NCI-H2081 treated with DMSO at 0.1 percent for 48 hours (cell line): ENCODE measurements around the gene C1QB.
A peak's percentile ranks its signal among the peaks of the same experiment; 100 is the strongest.

Experiments used
- DNase-seq: peaks from one replicate; lab custom pipeline; 2025; lab: John Stamatoyannopoulos, UW

The C1QB gene

GRCh38 chr1:22635436-22635835 is 17.6 kb upstream of the C1QB start:
- no peak for DNase-seq

GRCh38 chr1:22636353-22636752 is 16.7 kb upstream of the C1QB start, which contains the start of gene C1QA:
Gene C1QA (plus strand): TSS chr1:22636628. CDS start chr1:22637617, 989 bp downstream.
- no peak for DNase-seq

GRCh38 chr1:22636927-22637326 is 16.1 kb upstream of the C1QB start:
- peak; percentile 27 for DNase-seq

GRCh38 chr1:22637907-22638445 is 15.1 kb upstream of the C1QB start:
- DNase-seq: no peak

GRCh38 chr1:22638476-22639234 is 14.4 kb upstream of the C1QB start:
- DNase-seq: no peak

- DNase-seq: no peak
Observed at GRCh38 chr1:22639286-22639685, 13.8 kb upstream of the C1QB start.

- DNase-seq: no peak
Observed at GRCh38 chr1:22641247-22641646, 11.8 kb upstream of the C1QB start.

- no peak for DNase-seq
Observed at GRCh38 chr1:22641906-22642636, 11.0 kb upstream of the C1QB start.

GRCh38 chr1:22643381-22643780 is 9.7 kb upstream of the C1QB start, which contains the start of gene C1QC:
Gene C1QC (plus strand): TSS chr1:22643633. CDS start chr1:22644024, 391 bp downstream.
- no peak for DNase-seq

GRCh38 chr1:22643928-22644327 is 9.1 kb upstream of the C1QB start:
- DNase-seq: no peak

- DNase-seq: no peak
Observed at GRCh38 chr1:22645931-22646330, 7.1 kb upstream of the C1QB start.

- no peak for DNase-seq
Observed at GRCh38 chr1:22646384-22646783, 6.7 kb upstream of the C1QB start.

GRCh38 chr1:22650089-22650693 is 2.8 kb upstream of the C1QB start:
- no peak for DNase-seq

GRCh38 chr1:22651941-22652856 is 837 bp upstream of the C1QB start:
- DNase-seq: no peak

- no peak for DNase-seq
Observed at GRCh38 chr1:22654692-22655091, 1.7 kb downstream of the C1QB start.

GRCh38 chr1:22658385-22659163 is 5.5 kb downstream of the C1QB start:
- no peak for DNase-seq

GRCh38 chr1:22660716-22661241 is 7.7 kb downstream of the C1QB start:
- no peak for DNase-seq

GRCh38 chr1:22661880-22662279 is 8.8 kb downstream of the C1QB start:
- no peak for DNase-seq

- DNase-seq: no peak
Observed at GRCh38 chr1:22662318-22662717, 9.3 kb downstream of the C1QB start.

- no peak for DNase-seq
Observed at GRCh38 chr1:22662986-22663408, 10.0 kb downstream of the C1QB start.
